Occipital lobe (tissue), 2 donors: ENCODE results near the gene CRY1. TPM values are rescaled to one million over a fixed set of nuclear protein-coding genes. Genes with fewer than 3 reads are reported as not detected.
"Not testable (repeated sequence)": the region's sequence is repeated elsewhere in the genome, so short reads cannot be mapped to it uniquely, and the experiment has no call there.

Experiments
- DNase-seq: peaks from one replicate; lab custom pipeline; 2025; lab: John Stamatoyannopoulos, UW
- total RNA-seq: library from RNA; depleted of rRNA; stranded (reverse); fragments of >200 nt; gene quantifications from one replicate; pipeline ENCODE4 v1.2.3, GENCODE V29; 2014

Gene CRY1
- total RNA-seq, 1 donor from 2014 or later, result 39.3 TPM

DNA sequence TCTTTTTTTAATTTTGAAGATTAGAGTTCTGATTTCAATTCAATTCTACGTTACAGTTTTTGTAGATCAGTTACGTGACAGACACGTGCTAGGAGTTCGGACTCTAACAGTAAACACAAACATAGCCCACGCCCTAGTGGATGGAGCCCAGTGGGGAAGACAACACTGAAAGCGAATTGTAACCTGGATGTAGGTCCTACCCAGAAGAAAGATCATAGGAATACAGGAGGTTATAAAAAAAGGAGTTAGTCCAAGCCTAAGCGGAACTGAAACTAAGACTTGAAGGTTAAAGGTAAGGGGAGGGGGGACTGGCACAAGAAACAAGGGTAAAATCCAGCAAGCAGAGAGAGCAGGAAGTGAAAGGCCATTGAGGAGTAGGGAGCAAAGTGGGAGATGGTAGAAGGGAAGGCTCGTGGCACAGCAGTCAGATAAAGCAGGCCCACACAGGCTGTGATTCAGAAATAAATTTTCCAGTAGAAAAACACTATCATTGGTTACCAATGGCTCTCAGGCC is 15.7 kb upstream of the CRY1 start:
- no peak for DNase-seq

DNA sequence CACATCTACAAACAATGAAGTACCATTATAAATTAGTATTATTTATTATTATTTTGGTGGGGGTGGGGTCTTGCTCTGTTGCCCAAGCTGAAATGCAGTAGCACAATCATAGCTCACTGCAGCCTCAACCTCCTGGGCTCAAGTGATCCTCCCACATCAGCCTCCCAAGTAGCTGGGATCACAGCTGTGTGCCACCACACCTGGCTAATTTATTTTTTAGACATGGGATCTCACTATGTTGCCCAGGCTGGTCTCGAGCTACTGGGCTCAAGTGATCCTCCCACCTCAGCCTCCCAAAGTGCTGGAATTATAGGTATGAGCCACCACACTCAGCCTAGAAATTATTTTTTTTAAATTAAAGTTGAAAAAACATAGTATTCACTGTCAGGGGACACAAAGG is 15.0 kb upstream of the CRY1 start:
- DNase-seq, result not testable (repeated sequence)

DNA sequence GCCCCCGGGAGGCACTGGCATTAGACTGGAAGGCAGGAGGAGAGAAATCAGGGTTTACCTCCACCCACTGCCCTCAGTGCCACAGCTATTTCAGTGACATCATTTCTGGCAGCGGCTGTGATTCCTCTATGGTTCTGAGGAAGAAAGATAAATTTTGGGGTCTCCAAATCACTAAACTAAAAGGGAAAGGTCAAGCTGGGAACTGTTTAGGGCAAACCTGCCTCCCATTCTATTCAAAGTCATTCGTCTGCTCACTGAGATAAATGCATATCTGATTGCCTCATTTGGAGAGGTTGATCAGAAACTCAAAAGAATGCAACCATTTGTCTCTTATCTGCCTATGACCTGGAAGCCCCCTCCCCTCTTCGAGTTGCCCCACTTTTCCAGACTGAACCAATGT is 14.0 kb upstream of the CRY1 start:
- DNase-seq, result no peak

DNA sequence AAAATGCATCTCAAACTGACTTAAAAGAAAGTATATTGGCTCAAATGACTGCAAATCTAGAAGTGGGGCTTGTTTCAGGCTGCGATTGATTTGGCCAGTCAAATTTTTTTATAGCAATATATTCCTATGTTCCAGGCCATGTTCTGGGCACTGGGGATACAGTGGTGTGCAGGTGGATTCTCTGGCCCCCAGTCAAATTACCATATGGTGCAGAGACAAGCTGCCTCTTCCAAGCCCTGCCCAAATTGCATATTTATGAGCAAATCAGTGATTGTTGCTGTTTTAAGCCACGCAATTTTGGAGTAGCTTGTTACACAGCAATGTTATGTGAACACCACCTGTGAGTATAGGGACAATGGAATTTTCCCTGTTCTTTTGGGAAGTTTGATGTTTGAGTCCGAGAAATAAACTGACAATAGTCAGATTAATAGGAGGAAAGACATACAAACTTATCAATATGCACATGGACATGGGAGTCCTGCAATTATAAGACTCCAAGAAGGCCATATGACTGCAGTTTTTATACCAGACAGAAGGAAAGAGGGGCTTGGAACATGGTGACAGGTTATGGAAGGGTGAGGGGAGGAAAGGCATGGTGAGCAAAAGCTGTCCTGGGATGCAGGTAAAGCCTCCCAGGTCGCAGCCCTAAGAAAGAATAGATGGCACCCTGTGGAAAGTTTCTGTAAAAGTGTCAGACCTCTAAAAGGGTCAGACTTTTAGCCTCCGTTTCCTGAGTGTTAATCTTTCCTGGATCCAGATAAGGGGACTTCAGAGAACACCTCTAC is 13.1 kb upstream of the CRY1 start:
- DNase-seq, result no peak

DNA sequence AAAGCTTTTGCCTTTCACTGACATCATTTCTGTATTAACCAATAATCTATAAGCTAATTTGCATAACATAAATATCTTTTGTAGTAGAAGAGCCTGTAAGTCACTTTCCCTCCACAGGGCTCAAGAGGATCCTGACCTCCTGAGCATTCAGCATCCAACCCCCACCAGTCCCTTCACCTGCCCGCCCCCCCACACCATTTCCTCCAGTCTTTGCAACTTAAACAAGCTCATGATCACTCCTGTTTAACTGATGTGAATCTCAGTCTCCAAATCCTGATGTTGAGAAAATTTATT is 12.0 kb upstream of the CRY1 start:
- no peak for DNase-seq

DNA sequence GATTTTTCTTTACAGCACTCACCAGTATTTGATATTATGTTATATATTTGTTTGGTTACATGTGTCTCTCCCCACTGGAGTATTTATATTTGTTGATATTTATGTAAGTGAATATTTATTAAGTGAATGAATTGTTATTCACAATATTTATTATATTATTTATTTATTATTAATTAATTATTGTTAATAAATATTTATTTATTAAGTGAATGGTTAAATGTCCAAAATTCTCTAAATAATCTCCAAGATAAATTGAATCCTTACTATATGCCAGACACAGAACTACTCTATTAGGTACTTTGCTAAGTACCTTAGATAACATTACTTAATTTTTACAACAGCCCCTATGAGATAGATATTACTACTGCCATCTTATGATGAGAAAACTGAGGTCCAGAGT is 10.2 kb upstream of the CRY1 start:
- no peak for DNase-seq

DNA sequence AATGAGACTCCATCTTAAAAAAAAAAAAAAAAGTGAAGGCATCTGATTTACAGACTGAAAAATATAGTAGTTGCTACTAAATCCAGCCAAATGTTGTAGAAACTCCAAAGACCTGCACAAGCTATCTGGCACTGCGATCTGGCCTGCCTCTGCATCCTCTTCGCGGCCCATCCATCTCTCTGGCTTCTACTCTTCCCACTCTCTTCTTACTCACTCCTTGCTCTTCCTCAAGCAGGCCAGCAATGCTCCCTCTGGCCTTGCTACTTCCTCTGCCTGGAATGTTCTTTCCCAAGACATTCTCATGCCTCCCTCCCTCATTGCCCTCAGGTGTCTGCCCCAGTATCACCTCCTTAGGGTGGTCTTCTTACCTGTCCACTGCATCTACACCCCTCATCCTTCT is 9.7 kb upstream of the CRY1 start:
- DNase-seq, result no peak

DNA sequence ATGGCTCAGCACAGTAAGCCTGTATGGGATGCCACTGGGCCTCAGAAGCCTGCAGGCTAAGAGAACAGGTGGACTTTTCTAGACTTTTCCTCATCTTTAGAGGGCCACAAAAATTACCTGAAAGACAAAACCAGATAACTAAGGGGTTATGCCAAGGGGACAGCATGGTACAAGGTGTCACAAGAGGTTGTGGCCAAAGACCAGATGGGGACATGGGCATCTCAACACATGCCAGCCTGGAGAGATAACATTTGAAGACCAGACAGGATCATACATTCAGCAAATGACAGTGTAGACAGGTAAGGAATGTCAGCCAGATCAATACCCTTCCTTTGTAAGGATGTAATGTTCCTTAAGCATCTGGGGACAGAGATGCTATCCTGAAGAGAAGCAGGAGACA is 8.9 kb upstream of the CRY1 start:
- no peak for DNase-seq

DNA sequence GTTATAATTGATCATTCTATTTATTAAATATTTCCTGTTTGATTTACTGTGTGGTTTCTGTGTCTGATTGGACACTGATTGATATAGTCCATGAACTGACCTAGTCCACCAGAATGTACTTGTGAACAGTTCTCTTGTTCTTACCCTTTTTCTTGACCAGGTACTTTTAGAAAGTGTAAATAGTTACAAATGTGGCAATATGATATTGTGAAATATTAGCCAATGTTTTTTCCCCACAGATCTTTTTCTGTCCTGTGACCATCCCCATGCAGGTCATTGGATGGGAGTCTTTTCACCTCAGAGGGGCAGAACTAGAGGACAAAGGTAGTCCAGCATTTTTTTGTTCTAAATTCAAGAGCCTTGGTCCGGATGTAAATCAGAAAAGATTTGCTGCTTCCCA is 8.3 kb upstream of the CRY1 start:
- DNase-seq, result no peak

DNA sequence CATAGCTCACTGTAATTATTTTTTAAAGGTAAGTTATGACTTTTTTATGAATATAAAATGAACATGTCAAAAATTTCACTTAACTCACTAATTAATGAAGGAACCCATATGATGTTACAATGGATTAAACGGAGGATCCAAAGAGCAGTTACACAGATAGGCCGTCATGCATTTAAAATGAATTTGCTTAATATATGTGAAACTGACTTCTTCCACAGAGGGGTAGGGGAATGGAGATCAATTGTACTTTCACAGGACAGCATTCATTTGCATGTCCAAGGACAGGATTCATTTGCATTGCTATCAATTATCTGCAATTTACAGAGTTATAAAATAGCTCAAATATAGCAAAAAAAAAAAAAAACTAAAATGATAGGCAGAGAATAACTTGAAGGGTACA is 6.6 kb upstream of the CRY1 start:
- DNase-seq, result no peak

DNA sequence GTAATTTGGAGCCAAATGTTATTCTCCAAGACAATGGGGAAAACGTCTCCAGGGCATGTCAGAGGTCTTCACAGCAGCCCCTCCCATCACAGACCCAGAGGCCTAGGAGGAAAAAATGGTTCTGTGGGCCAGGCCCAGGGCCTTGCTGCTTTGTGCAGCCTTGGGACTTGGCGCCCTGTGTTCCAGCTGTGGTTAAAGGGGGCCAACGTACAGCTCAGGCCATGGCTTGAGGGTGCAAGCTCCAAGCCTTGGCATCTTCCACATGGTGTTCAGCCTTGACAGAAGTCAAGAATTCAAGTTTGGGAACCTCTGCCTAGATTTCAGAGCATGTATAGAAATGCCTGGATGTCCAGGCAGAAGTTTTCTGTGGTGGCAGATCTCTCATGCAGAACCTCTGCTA is 3.2 kb upstream of the CRY1 start:
- no peak for DNase-seq

DNA sequence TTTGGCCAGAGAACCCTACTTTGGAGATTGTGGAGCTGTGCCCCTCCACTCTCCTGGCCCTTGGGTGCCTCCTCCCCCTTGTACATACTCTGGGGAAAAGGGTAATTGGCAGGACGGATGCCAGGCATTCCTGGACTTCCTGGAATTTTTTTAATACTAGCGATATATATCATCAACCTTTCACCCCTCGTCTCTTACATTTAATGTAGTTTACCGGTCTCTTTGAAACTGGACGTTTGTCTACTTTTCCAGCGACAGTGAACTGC is 767 bp upstream of the CRY1 start:
- DNase-seq, result no peak

DNA sequence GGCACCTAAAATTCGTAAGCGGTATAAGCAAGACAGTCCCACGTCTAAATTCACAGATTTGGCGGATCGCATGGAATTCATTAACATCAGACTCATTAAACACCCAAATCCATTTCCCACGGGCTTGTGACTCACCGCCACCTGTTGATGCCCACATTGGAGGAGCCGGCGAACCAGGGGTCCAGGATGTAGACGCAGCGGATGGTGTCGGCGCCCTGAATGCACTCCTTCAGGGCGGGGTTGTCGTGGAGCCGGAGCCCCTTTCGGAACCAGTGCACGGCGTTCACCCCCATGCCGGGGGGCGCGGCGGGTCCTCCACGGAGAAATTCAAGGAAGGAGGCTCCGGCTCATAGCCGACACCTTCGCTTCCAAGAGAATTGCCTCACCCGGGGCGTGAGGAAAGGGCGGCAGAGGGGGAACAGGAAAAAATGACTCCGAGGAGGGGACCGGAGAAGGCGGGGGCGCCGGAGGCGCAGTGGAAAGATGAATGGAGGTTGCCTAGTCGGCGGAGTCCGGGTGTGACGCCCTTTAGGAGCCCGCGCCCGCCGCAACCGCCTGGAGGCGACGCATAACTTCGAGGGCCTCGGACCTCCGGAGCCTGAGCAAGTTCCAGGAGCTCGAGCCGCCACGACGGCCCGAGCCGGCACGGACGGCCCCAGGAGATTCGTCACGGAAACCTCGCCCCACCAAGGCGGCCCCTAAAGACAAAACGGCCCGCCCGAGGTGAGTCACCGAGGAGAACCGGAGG is 506 bp downstream of the CRY1 start:
- DNase-seq, result peak; percentile 12

DNA sequence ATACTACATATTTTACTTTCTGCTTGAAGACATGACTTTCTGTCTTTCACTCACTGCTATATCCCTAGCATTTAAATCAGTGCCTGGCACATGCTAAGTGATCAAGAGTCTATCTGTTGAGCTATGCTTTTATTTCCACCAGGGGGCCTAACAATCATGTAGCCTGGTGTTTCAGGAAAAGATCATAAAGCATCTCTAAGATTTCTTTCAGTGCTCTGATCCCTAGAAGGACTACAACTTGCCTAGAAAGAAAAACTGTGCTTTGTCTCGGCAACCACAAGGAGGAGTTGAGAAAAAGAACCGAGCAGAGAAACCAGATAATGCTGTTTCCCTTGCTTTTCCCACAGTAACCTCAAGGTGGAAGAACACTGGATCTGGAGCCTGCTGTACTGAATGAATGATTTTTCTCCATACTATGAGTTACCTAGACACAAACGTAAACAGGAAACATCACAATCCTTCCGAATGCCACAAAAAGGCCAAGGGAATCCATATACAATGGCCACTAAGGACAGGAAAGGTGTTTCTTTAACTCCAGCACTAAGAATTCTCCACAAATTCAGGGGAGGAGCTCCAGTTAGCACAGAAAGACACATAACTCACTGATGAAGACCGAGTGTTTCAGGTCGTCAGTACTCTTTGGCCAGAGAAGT is 1.2 kb downstream of the CRY1 start:
- no peak for DNase-seq

DNA sequence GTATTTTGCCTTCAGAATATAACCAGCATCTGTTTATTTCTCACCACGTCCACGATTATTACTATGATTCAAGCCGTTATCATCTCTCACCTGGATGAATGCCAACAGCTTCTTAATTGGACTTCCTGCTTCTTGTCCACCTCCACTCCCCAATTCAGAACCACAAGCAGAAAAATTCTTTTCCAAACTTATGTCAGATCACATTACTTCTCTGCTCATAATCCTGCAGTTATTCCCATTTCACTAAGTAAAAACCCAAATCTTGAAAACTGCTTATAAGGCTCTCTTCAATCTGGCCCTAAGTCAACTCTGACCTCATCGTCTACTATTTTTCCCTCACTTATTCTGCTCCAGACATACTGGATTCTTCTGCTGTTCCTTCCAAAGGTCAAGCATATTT is 2.0 kb downstream of the CRY1 start:
- DNase-seq, result no peak

DNA sequence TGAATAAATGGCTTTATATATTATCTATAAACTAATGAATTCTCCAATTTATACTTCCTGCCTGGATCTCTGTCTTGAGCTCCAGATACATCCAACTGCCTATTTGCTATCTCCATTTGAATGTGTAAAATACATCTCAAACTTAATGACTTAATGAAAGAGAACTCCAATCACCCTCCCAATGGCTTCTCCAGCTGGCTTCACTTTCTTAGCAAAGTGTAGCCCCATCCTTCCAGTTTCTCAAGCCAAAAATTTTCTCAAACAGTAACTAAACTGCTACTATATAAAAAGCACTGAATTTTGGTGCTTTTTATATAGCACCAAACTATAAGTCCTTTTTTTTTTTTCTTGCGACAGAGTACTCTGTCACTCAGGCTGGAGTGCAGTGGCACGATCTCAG is 2.6 kb downstream of the CRY1 start:
- no peak for DNase-seq

DNA sequence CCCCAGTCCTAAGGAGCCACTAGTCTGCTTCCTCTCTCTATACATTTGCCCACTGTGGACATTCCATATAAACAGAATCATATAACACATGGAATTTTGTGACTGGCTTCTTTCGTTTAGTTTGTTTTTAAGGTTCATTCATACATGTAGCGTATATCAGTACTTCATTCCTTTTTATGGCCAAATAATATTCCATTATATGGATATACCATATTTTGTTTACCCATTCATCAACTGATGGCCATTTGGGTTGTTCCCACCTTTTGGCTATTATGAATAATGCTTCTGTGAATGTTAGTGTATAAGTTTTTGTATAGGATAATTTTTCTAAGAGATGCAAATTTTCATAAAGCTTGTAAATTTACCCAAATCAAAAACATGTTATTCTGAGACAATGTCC is 4.4 kb downstream of the CRY1 start:
- DNase-seq, result no peak

DNA sequence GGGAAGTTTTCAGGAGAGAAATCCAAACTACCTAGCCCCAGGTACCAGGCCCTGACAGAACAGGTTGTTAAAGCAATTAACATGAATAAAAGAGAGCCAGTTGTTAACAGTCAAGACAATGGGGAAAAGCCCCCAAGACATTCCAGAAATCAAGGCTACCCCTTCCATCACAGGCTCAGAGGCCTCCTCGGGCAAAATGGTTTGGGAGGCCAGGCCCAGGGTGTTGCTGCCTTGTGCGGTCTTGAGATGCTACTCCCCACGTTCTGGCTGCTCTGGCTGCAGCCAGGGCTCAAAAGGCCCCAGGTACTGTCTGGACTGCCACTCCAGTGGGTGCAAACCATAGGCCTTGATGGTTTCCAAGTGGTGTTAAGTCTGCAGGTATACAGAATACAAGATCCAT is 7.0 kb downstream of the CRY1 start:
- no peak for DNase-seq

DNA sequence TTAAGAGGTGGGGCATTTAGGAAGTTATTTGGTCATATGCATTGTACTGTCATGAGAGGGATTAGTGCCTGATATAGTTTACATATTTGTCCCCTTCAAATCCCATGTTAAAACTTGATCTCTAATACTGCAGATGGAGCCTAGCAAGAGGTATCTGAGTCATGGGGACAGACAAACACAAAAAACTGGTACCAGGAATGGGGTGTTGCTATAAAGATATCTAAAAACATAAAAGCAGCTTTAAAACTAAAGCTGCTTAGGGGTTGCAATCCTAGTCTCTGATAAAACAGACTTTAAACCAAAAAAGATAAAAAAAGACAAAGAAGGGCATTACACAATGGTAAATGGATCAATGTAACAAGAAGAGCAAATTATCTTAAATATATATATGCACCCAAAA is 11.6 kb downstream of the CRY1 start:
- DNase-seq, result no peak

DNA sequence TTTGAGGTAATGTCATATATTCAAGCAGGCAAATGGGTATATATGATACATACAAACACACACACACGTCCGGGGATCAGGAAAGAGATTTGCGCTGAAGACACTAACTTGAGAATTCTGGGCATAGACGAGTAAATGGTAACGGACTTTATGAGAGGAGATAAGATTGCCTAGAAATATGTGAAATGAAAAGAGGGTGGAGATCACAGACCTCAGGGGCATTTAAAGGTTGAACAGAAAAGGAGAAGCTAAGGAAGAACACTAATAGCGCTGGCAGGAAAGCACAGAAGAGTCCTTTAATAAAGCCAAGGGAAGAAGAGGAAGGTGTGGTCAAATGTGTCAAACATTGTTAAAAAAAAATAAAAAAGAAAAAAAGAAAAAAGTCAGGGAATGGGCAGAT is 13.1 kb downstream of the CRY1 start:
- no peak for DNase-seq

DNA sequence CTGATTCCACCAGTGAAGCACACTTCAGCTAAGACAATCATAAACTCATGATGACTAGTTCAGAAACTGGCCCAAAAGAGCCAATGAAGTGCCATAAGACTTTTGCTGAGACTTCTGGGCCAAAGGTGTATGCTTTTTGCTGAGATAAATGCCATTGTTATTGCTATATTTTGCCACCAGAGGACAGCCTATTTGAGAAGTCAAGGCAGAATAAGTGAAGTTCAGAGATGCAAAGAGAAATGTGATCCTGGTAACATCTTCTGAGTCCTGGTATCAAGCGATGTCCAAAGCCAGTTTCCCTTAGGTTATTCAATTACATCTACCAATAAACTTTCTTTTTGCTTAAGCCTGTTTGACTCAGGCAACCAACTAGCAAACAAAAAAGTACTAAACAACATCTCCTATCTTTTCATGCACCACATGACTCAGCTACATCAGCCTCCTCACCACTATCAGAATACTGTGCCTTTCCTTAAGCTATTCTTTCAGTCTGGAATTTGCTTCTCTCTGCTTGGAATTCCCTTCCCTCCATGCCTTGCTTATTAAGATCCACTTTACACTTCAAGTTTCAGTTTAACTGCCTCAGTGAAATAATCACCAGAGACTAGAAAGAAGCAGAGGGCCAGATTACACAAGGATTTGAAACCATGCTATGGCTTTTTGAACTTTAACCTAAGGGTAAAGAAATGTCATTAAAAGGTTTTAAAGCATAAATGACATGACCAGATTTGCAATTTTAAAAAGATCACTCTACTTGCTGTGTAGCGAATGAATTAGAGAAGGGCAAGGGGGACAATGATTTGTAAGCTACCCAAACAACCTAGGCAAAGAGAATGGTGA is 14.0 kb downstream of the CRY1 start:
- DNase-seq, result no peak

DNA sequence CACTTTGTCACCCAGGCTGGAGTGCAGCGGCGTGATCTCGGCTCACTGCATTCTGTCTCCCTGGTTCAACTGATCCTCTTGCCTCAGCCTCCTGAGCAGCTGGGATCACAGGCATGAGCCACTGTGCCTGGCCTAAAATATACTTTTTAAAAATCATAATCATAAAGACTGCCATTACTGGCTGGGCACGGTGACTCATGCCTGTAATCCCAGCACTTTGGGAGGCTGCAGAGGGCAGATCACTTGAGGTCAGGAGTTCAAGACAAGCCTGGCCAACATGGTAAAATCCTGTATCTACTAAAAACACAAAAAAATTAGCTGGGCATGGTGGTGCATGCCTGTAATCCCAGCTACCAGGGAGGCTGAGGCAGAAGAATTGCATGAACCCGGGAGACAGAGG is 20.1 kb downstream of the CRY1 start:
- not testable (repeated sequence) for DNase-seq
